Coronary artery (tissue), 2 donors: ENCODE data around the gene RAB3IL1.

Source experiments
- DNase-seq: peaks from one replicate; pipeline ENCODE4 v3.0.0-alpha.2; 2017; ENCODE audit warnings: low spot score
- H3K27ac ChIP-seq, 2 donors: fragments of 200-600 bp; sonication (generic); one replicate each; pipeline ENCODE4 v1.5.1; 2016 to 2019
- H3K4me3 ChIP-seq: fragments of 200-600 bp; sonication (generic); 2 replicates; pipeline ENCODE4 v1.5.1; 2016; ENCODE audit warnings: mild to moderate bottlenecking, moderate library complexity
- CTCF ChIP-seq: fragments of 200-600 bp; sonication (generic); IDR thresholded peaks from one replicate; pipeline ENCODE4 v1.5.1; 2019; ENCODE audit warnings: antibody characterized with exemption

The RAB3IL1 gene

GRCh38 chr11:61946894-61947293, 29.5 kb upstream of the RAB3IL1 start:
- Histone ChIP-seq H3K4me3 (no peak overlapping the region), H3K27ac (peak overlapping the region in 1 of 2 donors; percentile 58)
- DNase-seq: no peak
- no peak for TF ChIP-seq CTCF

- Histone ChIP-seq H3K4me3 (no peak overlapping the region), H3K27ac (no peak overlapping the region)
- no peak for DNase-seq
- TF ChIP-seq CTCF: no peak
These were observed 27.8 kb upstream of the RAB3IL1 start for GRCh38 chr11:61945191-61945590.

GRCh38 chr11:61940466-61940865, 23.1 kb upstream of the RAB3IL1 start:
- no peak for TF ChIP-seq CTCF
- no peak for DNase-seq

GRCh38 chr11:61935861-61936260, 18.5 kb upstream of the RAB3IL1 start:
- TF ChIP-seq CTCF: no peak
- H3K4me3 ChIP-seq: no peak overlapping the region

More at GRCh38 chr11:61940466-61940865, 23.1 kb upstream of the RAB3IL1 start:
- H3K4me3 ChIP-seq: no peak overlapping the region
- no peak overlapping the region for H3K27ac ChIP-seq

GRCh38 chr11:61930933-61931332, 13.6 kb upstream of the RAB3IL1 start:
- no peak overlapping the region for H3K27ac ChIP-seq
- no peak for TF ChIP-seq CTCF
- no peak overlapping the region for H3K4me3 ChIP-seq
- no peak for DNase-seq

More at GRCh38 chr11:61935861-61936260, 18.5 kb upstream of the RAB3IL1 start:
- DNase-seq: no peak
- no peak overlapping the region for H3K27ac ChIP-seq

GRCh38 chr11:61928606-61929005, 11.2 kb upstream of the RAB3IL1 start:
- H3K27ac ChIP-seq: no peak overlapping the region
- no peak for TF ChIP-seq CTCF
- DNase-seq: no peak

GRCh38 chr11:61927501-61927900, 10.1 kb upstream of the RAB3IL1 start:
- Histone ChIP-seq H3K27ac (no peak overlapping the region), H3K4me3 (no peak overlapping the region)
- no peak for DNase-seq
- no peak for TF ChIP-seq CTCF

More at GRCh38 chr11:61928606-61929005, 11.2 kb upstream of the RAB3IL1 start:
- H3K4me3 ChIP-seq: no peak overlapping the region
